Mesenchymal stem cell (in vitro differentiated cells and primary cell): Measurements from ENCODE around the gene CABCOCO1.
"Not testable (repeated sequence)": the region's sequence is repeated elsewhere in the genome, so short reads cannot be mapped to it uniquely, and the experiment has no call there.

Source experiments
- DNase-seq: peaks from one replicate; pipeline ENCODE4 v3.0.0-alpha.2; 2013
- H2AFZ ChIP-seq: one replicate; pipeline ENCODE4 v1.6.1; 2013; ENCODE audit warnings: low read depth, mild to moderate bottlenecking, control low read depth, inconsistent platforms, low read length, moderate library complexity
- H2AK5ac ChIP-seq: 2 replicates; pipeline ENCODE4 v1.6.1; 2013; ENCODE audit warnings: low read length, moderate library complexity, mild to moderate bottlenecking, inconsistent platforms; ENCODE audit not compliant: severe bottlenecking
- H2BK120ac ChIP-seq: one replicate; pipeline ENCODE4 v1.6.1; 2013; ENCODE audit warnings: low read depth, mild to moderate bottlenecking, inconsistent platforms, low read length, moderate library complexity
- H2BK12ac ChIP-seq, 2 experiments: one replicate each; pipeline ENCODE4 v1.6.1; 2013; ENCODE audit warnings: inconsistent platforms in 2 of 2, low read length in 2 of 2, mild to moderate bottlenecking in 2 of 2, moderate library complexity in 2 of 2, control low read depth in 1 of 2
- H2BK15ac ChIP-seq: one replicate; pipeline ENCODE4 v1.6.1; 2013; ENCODE audit warnings: mild to moderate bottlenecking, low read depth, inconsistent platforms; ENCODE audit not compliant: poor library complexity, severe bottlenecking
- H2BK5ac ChIP-seq: 2 replicates; pipeline ENCODE4 v1.6.1; 2013; ENCODE audit warnings: low read depth, mild to moderate bottlenecking, low read length, control low read depth, inconsistent platforms; ENCODE audit not compliant: poor library complexity, severe bottlenecking
- H3K14ac ChIP-seq, 2 experiments: one replicate each; pipeline ENCODE4 v1.6.1; 2013; ENCODE audit warnings: inconsistent platforms in 2 of 2, low read length in 2 of 2, control low read depth in 1 of 2, mild to moderate bottlenecking in 1 of 2, moderate library complexity in 1 of 2
- H3K18ac ChIP-seq, 2 experiments: one replicate each; pipeline ENCODE4 v1.6.1; 2013; ENCODE audit warnings: inconsistent platforms in 2 of 2, low read length in 2 of 2, control low read depth in 1 of 2, low read depth in 1 of 2, mild to moderate bottlenecking in 1 of 2
- H3K23ac ChIP-seq, 2 experiments: one replicate each; pipeline ENCODE4 v1.6.1; 2013; ENCODE audit warnings: inconsistent platforms in 2 of 2, low read length in 2 of 2, mild to moderate bottlenecking in 2 of 2, moderate library complexity in 2 of 2, control low read depth in 1 of 2
- H3K27ac ChIP-seq: 2 replicates; pipeline ENCODE4 v1.5.1; 2013; ENCODE audit warnings: mild to moderate bottlenecking, moderate library complexity, low read length, control low read depth, inconsistent platforms; ENCODE audit not compliant: poor library complexity, severe bottlenecking
- H3K27me3 ChIP-seq, 2 experiments: 2 replicates each; pipeline versions ENCODE4 v1.6.1 to v1.7.0; 2013; ENCODE audit warnings: low read length in 2 of 2, mild to moderate bottlenecking in 2 of 2, moderate library complexity in 2 of 2, control low read depth in 1 of 2, inconsistent platforms in 1 of 2; ENCODE audit not compliant: control insufficient read depth in 1 of 2, insufficient read depth in 1 of 2
- H3K36me3 ChIP-seq, 2 experiments: 2 replicates each; pipeline versions ENCODE4 v1.6.1 to v1.7.0; 2013; ENCODE audit warnings: low read length in 2 of 2, control low read depth in 1 of 2, inconsistent platforms in 1 of 2, low read depth in 1 of 2, mild to moderate bottlenecking in 1 of 2; ENCODE audit not compliant: insufficient read depth in 2 of 2, control insufficient read depth in 1 of 2
- H3K4ac ChIP-seq, 2 experiments: one replicate each; pipeline ENCODE4 v1.6.1; 2013; ENCODE audit warnings: inconsistent platforms in 2 of 2, low read length in 2 of 2, mild to moderate bottlenecking in 2 of 2, moderate library complexity in 2 of 2, control low read depth in 1 of 2, low read depth in 1 of 2
- H3K4me1 ChIP-seq: 2 replicates; pipeline ENCODE4 v1.6.1; 2013; ENCODE audit warnings: low read depth, low read length, control low read depth; ENCODE audit not compliant: control insufficient read depth, insufficient read depth
- H3K4me2 ChIP-seq: 2 replicates; pipeline ENCODE4 v1.6.1; 2013; ENCODE audit warnings: low read length, mild to moderate bottlenecking, inconsistent platforms; ENCODE audit not compliant: poor library complexity, severe bottlenecking
- H3K4me3 ChIP-seq, 2 experiments: 2 replicates each; pipeline versions ENCODE4 v1.5.1 to v1.7.0; 2013; ENCODE audit warnings: low read length in 2 of 2, mild to moderate bottlenecking in 2 of 2, control low read depth in 1 of 2, low read depth in 1 of 2; ENCODE audit not compliant: insufficient read depth in 1 of 2
- H3K79me1 ChIP-seq: replicated peaks from 2 replicates; pipeline ENCODE4 v1.6.1; 2013; ENCODE audit warnings: mild to moderate bottlenecking, control low read depth, low read length, inconsistent platforms; ENCODE audit not compliant: poor library complexity, severe bottlenecking
- H3K9ac ChIP-seq: 2 replicates; pipeline ENCODE4 v1.7.0; 2013; ENCODE audit warnings: mild to moderate bottlenecking, low read length, moderate library complexity
- H3K9me3 ChIP-seq: 2 replicates; pipeline ENCODE4 v1.7.0; 2013; ENCODE audit warnings: mild to moderate bottlenecking, low read length; ENCODE audit not compliant: control insufficient read depth
- H4K8ac ChIP-seq: one replicate; pipeline ENCODE4 v1.6.1; 2013; ENCODE audit warnings: inconsistent platforms, mild to moderate bottlenecking, low read length, moderate library complexity
- H4K91ac ChIP-seq: one replicate; pipeline ENCODE4 v1.6.1; 2013; ENCODE audit warnings: mild to moderate bottlenecking, low read length, inconsistent platforms
- WGBS: methylation state at CpG from one replicate; pipeline ENCODE4 v1.1.7; 2013; ENCODE audit warnings: mixed read lengths; 5-methylcytosine and 5-hydroxymethylcytosine counted together

Gene CABCOCO1

GRCh38 chr10:61702584-61702983 is 39.9 kb downstream of the CABCOCO1 start:
- H2BK120ac ChIP-seq, result no peak overlapping the region
- H3K27ac ChIP-seq, result no peak overlapping the region
- H3K18ac ChIP-seq, result no peak overlapping the region
- no peak overlapping the region for H3K4ac ChIP-seq
- no peak overlapping the region for H3K4me3 ChIP-seq
- H3K4me2 ChIP-seq, result no peak overlapping the region
- no peak overlapping the region for H3K9ac ChIP-seq
- H3K79me1 ChIP-seq, result no peaks in the 10 kb centered on the region
- no peak overlapping the region for H2AK5ac ChIP-seq
- no peaks in the 10 kb centered on the region for H3K9me3 ChIP-seq
- no peak overlapping the region for H3K14ac ChIP-seq
- no peak overlapping the region for H2BK15ac ChIP-seq
- no peak overlapping the region for H2BK5ac ChIP-seq
- H3K27me3 ChIP-seq, result no peaks in the 10 kb centered on the region
- no peaks in the 10 kb centered on the region for H3K4me1 ChIP-seq
- H3K36me3 ChIP-seq, result no peaks in the 10 kb centered on the region
- peak; percentile 3 for DNase-seq
- no peak overlapping the region for H4K91ac ChIP-seq
- no peak overlapping the region for H2AFZ ChIP-seq
- WGBS, result 100% methylated on average over 1 of the region's 2 CpGs
- H3K23ac ChIP-seq, result no peak overlapping the region
- H4K8ac ChIP-seq, result no peak overlapping the region
- H2BK12ac ChIP-seq, result no peak overlapping the region

- Histone ChIP-seq H2BK12ac (no peak overlapping the region), H3K4me1 (no peaks in the 10 kb centered on the region), H3K79me1 (no peaks in the 10 kb centered on the region), H3K9ac (no peak overlapping the region), H3K14ac (no peak overlapping the region), H2AK5ac (no peak overlapping the region), H2BK15ac (no peak overlapping the region), H3K9me3 (no peaks in the 10 kb centered on the region), H3K36me3 (no peaks in the 10 kb centered on the region), H3K27me3 (no peaks in the 10 kb centered on the region), H3K4me3 (no peak overlapping the region), H3K4me2 (no peak overlapping the region), H4K91ac (no peak overlapping the region), H3K27ac (no peak overlapping the region), H2BK120ac (no peak overlapping the region), H2BK5ac (no peak overlapping the region), H3K18ac (no peak overlapping the region), H2AFZ (no peak overlapping the region), H3K4ac (no peak overlapping the region), H4K8ac (no peak overlapping the region), H3K23ac (no peak overlapping the region)
- DNase-seq, result no peak
- 87% methylated on average over 1 of the region's 1 CpG for WGBS
Measured at GRCh38 chr10:61705022-61705613, 42.4 kb downstream of the CABCOCO1 start.

GRCh38 chr10:61708846-61709245 is 46.1 kb downstream of the CABCOCO1 start:
- Histone ChIP-seq H2AK5ac (no peak overlapping the region), H3K79me1 (no peaks in the 10 kb centered on the region), H3K9me3 (no peaks in the 10 kb centered on the region), H3K27me3 (no peaks in the 10 kb centered on the region), H4K91ac (no peak overlapping the region), H2BK120ac (no peak overlapping the region), H3K14ac (no peak overlapping the region), H4K8ac (no peak overlapping the region), H2AFZ (no peak overlapping the region), H3K23ac (no peak overlapping the region), H2BK5ac (no peak overlapping the region), H3K4me3 (no peak overlapping the region), H3K27ac (no peak overlapping the region), H3K4ac (no peak overlapping the region), H3K4me1 (no peaks in the 10 kb centered on the region), H3K9ac (no peak overlapping the region), H3K36me3 (no peaks in the 10 kb centered on the region), H3K18ac (no peak overlapping the region), H2BK12ac (no peak overlapping the region), H2BK15ac (no peak overlapping the region), H3K4me2 (no peak overlapping the region)
- WGBS, result 100% methylated on average over 1 of the region's 2 CpGs
- DNase-seq, result no peak

GRCh38 chr10:61712105-61712504 is 49.4 kb downstream of the CABCOCO1 start:
- H2BK120ac ChIP-seq, H3K4ac ChIP-seq, H3K36me3 ChIP-seq, H3K27me3 ChIP-seq, H2AK5ac ChIP-seq, H2AFZ ChIP-seq, H3K9me3 ChIP-seq, H3K23ac ChIP-seq, H2BK15ac ChIP-seq, H3K27ac ChIP-seq, H3K9ac ChIP-seq, H3K4me1 ChIP-seq, H2BK12ac ChIP-seq, H2BK5ac ChIP-seq, H3K4me2 ChIP-seq, H3K4me3 ChIP-seq, H4K8ac ChIP-seq, H3K18ac ChIP-seq, H4K91ac ChIP-seq, H3K14ac ChIP-seq, H3K79me1 ChIP-seq, DNase-seq: not testable (repeated sequence)
- whole genome bisulfite sequencing, result 93% methylated on average over 2 of the region's 2 CpGs
